ENCODE data around the gene CHRDL2.

DNA sequence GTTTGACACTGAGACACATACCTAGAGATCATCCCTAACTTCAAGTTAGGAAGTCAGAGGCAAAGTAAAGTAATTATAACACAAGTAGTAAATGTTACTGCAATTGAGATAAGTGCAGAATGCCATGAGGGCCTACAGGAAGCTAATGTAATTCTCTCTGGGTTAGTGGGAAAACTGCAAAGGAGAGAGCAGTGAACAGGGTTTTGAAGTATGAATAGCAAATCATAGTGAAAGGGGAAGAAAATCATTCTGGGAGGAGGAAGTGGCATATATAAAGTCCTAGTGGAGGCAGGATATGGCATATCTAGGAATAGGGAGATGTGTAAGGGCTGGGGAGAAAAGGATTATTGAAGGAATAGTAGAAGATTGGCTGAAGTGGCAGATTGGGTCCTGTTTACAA is 45.3 kb upstream of the CHRDL2 start:
- TF ChIP-seq CTCF (conservative IDR thresholded peaks at IDR 0.05; ENCODE audit: low read depth, low read length) (no peak), EZH2 (IDR thresholded peaks at IDR 0.05; ENCODE audit: borderline replicate concordance, low read depth, low read length, poor library complexity, severe bottlenecking) (no peak)

Data from A673 (cell line).